Measurements from ENCODE around the gene PSMD13.
"Not testable (repeated sequence)": the region's sequence is repeated elsewhere in the genome, so short reads cannot be mapped to it uniquely, and the experiment has no call there.

The PSMD13 gene

DNA sequence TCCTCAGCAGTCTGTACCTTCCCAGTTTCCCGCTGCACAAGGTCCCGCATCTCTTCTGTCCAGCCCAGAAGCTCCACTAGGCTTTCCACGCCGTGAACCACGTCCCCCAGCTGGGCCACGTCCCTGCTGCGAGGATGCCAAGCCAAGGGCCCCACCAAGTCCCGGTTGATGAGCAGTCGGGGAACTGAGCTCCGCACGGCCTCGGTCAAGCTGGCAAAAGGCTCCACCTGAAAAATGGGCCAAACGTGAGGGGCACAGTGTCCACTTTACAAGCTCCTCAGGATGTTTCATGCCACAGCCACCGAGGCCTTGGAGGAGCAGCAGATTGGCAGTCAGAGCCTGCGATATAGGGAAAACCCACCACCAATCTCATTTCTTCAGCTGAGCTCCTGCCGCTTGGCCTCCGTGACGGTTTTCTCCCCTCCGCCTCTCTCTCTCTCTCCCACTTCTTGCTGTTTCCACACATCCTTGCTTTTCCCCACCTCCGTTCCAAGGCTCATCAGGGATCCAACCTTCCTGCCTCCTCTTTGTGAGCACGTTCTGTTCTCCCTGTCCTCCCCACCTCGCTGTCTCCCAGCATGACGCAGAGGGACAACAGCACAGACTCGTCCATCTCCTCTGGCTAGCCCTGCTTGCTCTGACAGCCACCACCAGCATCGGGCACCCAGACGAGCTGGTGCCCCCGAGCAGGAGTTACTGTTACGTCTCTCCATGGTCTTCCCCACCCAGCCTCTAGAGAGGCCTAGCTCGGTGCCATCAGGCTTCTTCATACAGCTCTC, 17.8 kb upstream of the PSMD13 start:
- no peak overlapping the region for H3K9ac ChIP-seq (ENCODE audit: low read depth, low read length)
- H3K4me1 ChIP-seq (ENCODE audit: insufficient read depth, low read length): no peaks in the 10 kb centered on the region
- H3K9me3 ChIP-seq (ENCODE audit: control insufficient read depth, insufficient read depth, low read length): no peaks in the 10 kb centered on the region
- peaks cover 2% of the 10 kb centered on the region; the same call in 1 of the 2 replicates for H3K36me3 ChIP-seq (ENCODE audit: insufficient read depth, low read length)

DNA sequence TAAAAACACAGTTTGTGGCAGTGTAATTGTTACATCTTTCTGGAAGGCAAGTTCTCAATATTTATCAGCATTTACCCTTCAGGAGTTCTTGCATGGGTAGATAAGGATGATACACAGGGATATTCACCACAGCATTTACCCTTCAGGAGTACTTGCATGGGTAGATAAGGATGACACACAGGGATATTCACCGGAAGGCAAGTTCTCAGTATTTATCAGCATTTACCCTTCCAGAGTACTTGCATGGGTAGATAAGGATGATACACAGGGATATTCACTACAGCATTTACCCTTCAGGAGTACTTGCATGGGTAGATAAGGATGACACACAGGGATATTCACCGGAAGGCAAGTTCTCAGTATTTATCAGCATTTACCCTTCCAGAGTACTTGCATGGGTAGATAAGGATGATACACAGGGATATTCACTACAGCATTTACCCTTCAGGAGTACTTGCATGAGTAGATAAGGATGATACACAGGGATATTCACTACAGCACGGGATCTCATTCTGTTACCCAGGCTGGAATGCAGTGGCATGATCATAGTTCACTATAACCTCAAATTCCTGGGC, 16.0 kb upstream of the PSMD13 start:
- not testable (repeated sequence) for H3K9me3 ChIP-seq (ENCODE audit: control insufficient read depth, insufficient read depth, low read length); H3K9ac ChIP-seq (ENCODE audit: low read depth, low read length); H3K36me3 ChIP-seq (ENCODE audit: insufficient read depth, low read length); H3K4me1 ChIP-seq (ENCODE audit: insufficient read depth, low read length)

DNA sequence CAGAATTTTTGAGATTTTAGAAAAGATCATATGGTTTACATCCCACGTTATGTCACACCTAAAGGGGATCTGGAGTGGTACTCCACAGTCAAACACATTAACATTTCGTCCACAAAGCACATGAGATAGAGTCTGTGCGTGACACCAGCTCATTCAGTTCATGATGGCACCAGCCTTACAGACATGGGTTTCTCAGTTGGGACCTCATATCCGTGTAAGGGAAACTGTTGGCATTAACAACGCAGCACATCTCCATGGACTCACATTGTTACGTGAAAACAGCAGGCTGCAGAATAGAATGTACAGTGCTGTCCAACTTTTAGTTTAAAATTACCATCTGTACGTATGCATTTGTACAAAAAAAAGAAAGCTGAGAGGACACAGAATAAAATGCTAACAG, 15.2 kb upstream of the PSMD13 start:
- no peaks in the 10 kb centered on the region for H3K36me3 ChIP-seq (ENCODE audit: insufficient read depth, low read length)
- no peaks in the 10 kb centered on the region for H3K4me1 ChIP-seq (ENCODE audit: insufficient read depth, low read length)
- no peaks in the 10 kb centered on the region for H3K9me3 ChIP-seq (ENCODE audit: control insufficient read depth, insufficient read depth, low read length)
- H3K9ac ChIP-seq (ENCODE audit: low read depth, low read length): no peak overlapping the region

DNA sequence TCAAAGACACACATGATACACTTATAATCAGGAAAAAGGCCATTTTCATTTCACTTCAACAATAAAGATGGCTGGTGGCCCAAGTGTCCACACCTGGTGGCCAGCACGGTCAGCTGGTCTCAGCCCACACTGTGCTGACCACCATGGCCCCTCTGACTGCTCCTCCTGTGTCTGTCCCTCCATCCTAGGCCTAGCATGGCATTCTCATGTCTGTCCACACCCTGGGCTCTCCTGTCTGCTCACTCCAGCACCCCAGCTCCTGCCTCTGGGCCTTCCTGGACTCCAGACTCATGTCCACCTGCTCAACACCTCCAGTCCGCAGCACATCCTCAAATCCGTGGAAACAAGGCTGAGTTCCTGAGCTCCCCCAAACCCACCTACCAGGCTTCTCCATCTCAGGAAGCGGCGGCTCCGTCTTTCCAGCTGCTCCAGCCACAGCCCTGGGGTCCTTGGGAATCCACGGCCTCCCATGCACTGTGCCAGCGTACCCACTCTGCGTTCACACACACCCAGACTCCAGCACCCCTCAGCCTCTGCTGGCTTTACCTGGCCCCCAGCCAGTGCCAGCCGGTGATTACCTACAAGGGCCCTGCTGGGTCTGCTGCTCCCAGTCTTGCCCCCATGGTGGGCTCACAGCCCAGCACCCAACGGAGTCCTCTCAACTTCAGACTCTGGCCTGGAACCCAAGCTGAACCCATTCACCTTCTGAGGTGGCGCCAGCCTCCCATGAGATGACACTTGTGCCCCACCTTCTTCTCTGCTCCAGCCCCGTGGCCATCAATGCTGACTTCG, 14.6 kb upstream of the PSMD13 start:
- H3K4me1 ChIP-seq (ENCODE audit: insufficient read depth, low read length): no peaks in the 10 kb centered on the region
- no peaks in the 10 kb centered on the region for H3K36me3 ChIP-seq (ENCODE audit: insufficient read depth, low read length)
- no peaks in the 10 kb centered on the region for H3K9me3 ChIP-seq (ENCODE audit: control insufficient read depth, insufficient read depth, low read length)
- no peak overlapping the region for H3K9ac ChIP-seq (ENCODE audit: low read depth, low read length)

DNA sequence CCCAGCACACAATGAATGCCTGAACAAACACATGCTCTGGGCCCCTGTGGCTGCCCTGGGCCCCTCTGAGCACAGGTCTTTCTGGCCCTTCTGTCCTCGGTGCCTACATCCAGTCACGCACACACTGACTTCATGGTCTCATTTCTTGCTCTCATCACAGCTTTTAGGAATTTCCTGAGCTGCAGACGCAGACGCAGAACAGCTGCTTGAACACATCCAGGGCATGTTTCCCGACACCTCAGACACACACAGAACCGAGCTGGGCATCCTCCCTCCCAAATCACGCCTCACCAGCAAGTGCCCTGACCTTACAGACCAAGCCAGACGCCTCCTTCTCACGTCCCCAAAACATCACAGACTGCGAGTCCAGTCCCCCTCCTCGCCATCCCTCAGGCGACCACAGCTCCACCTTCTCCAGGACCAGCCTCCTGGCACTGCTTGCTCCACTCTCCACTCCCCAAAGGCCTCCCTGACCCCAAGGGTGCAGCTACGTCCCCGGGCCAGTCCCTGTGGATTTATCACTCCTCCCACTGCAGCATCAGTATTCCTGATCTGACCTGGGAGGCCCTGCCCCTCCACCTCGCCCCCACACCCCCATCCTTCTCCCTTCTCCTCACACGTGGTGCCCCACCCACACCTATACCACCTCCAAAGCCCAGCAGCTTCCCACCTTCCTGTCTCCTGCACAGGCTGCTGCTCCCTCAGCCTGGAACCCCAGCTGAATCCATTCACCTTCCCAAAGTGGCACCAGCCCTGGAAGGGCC, 13.6 kb upstream of the PSMD13 start:
- Histone ChIP-seq H3K9ac (ENCODE audit: low read depth, low read length) (no peak overlapping the region), H3K4me1 (ENCODE audit: insufficient read depth, low read length) (no peaks in the 10 kb centered on the region), H3K9me3 (ENCODE audit: control insufficient read depth, insufficient read depth, low read length) (no peaks in the 10 kb centered on the region), H3K36me3 (ENCODE audit: insufficient read depth, low read length) (no peaks in the 10 kb centered on the region)

DNA sequence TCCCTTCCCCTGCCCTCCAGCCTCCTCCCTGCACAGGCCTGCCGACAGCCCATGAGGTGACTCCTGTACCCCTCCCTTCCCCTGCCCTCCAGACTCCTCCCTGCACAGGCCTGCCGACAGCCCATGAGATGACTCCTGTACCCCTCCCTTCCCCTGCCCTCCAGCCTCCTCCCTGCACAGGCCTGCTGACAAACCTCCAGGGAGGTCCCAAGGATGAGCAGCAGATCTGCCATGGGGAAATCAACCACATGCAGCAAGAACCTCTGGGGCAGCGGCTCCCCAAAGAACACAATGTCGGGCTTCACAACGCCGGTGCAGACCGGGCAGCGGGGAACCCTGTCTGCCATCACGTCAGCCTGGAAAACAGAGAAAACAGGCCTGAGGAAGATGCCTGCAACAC, 12.9 kb upstream of the PSMD13 start:
- no peaks in the 10 kb centered on the region for H3K9me3 ChIP-seq (ENCODE audit: control insufficient read depth, insufficient read depth, low read length)
- H3K4me1 ChIP-seq (ENCODE audit: insufficient read depth, low read length): no peaks in the 10 kb centered on the region
- H3K36me3 ChIP-seq (ENCODE audit: insufficient read depth, low read length): no peaks in the 10 kb centered on the region
- no peak overlapping the region for H3K9ac ChIP-seq (ENCODE audit: low read depth, low read length)

DNA sequence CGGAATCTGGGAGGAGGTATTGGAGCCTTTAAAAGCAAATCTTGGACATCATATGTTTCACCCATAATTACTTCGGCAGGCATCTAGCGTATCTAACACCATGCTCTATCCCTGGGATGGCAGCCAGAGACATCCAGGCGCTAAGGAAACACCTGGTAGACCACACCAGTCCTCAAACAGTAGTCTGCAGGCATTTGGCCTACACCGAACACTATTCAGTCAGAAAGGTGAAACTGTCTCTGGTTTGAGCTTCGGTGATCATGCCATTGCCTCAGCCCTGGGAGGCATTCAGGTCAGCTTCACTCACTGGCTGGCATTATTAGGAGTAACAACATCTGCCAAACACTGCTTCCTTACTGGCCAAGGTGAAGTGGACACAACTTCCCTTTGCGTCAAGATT, 12.4 kb upstream of the PSMD13 start:
- Histone ChIP-seq H3K4me1 (ENCODE audit: insufficient read depth, low read length) (no peaks in the 10 kb centered on the region), H3K36me3 (ENCODE audit: insufficient read depth, low read length) (no peaks in the 10 kb centered on the region), H3K9ac (ENCODE audit: low read depth, low read length) (no peak overlapping the region), H3K9me3 (ENCODE audit: control insufficient read depth, insufficient read depth, low read length) (no peaks in the 10 kb centered on the region)

DNA sequence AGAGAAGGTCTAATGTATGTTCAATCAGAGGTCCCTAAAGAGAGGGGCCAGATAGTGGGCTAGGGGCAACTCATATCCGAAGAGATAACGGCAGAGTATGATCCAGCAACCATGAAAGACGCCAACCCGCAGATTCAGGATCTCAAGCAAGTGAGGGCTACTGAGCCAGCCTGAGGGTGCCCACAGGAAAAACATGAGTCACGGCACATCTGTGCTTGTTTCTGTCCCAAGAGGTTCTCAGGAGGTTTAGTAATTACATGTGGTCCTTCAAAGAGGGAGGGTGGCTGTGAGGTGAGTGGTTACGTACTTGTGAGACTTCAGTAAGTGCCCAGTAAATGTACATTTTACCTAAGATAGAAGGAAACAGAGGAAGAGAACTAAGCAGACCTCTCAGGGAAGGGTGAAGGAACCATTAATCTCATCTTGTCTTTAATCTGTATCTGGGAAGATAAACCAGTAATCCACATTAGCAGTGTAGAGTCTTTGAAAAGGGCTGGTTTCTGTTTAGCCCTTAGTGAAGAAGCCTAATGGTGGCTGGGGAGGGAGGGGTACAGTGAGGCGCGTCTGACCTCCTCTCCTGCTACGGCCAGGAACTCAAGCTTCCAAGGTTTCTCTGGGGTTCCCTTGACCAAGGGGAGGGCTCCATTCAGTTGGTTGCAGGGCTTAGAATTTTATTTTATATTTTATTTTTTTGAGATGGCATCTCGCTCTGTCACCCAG, 10.9 kb upstream of the PSMD13 start:
- Histone ChIP-seq H3K9ac (ENCODE audit: low read depth, low read length) (no peak overlapping the region), H3K9me3 (ENCODE audit: control insufficient read depth, insufficient read depth, low read length) (no peaks in the 10 kb centered on the region), H3K36me3 (ENCODE audit: insufficient read depth, low read length) (no peaks in the 10 kb centered on the region), H3K4me1 (ENCODE audit: insufficient read depth, low read length) (no peaks in the 10 kb centered on the region)

DNA sequence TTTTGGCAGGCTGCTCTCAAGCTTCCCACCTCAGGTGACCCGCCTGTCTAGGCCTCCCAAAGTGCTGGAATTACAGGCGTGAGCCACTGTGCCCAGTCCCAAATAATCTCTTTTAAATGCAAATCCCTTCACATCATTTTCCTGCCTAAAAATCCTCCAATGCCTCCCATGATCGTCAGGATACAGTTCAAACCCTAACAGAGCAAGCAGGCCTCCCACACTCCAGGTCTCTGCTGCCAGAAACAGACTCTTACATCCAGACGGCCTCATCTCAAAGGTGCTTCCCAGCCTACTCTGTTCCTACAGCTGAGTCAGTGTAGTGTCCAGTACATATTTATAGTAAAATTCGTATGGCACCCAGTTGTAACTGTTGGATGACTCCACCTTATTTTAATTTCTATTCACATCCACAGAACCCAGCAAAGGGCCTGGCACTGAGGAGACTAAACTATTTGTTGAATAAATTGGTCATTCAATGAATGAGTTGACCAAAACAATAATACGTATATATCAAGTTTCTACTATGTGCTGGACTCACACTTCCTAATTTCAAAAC, 8.9 kb upstream of the PSMD13 start:
- Histone ChIP-seq H3K36me3 (ENCODE audit: insufficient read depth, low read length) (no peaks in the 10 kb centered on the region), H3K9me3 (ENCODE audit: control insufficient read depth, insufficient read depth, low read length) (no peaks in the 10 kb centered on the region), H3K9ac (ENCODE audit: low read depth, low read length) (no peak overlapping the region), H3K4me1 (ENCODE audit: insufficient read depth, low read length) (no peaks in the 10 kb centered on the region)

DNA sequence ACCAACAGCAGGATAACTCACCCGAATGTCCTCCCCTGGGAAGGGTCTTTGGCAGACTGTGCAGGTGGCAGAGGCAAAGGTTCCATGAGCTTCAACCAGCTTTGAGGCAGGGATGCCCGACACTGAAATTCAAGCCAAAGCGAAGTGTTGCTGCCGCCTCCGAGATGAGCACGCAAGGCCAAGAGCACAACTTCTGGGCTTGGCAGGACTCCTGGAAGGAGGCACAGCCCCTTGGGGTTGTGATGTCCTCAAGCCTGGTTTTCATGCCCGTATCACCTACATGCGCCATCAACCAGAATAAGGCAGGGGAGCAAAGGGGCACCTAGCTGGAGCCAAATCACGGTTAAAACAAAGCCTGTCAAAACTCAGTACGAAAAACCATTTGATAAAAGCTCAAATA, 6.3 kb upstream of the PSMD13 start:
- Histone ChIP-seq H3K36me3 (ENCODE audit: insufficient read depth, low read length) (no peaks in the 10 kb centered on the region), H3K9ac (ENCODE audit: low read depth, low read length) (no peak overlapping the region), H3K9me3 (ENCODE audit: control insufficient read depth, insufficient read depth, low read length) (no peaks in the 10 kb centered on the region), H3K4me1 (ENCODE audit: insufficient read depth, low read length) (no peaks in the 10 kb centered on the region)

DNA sequence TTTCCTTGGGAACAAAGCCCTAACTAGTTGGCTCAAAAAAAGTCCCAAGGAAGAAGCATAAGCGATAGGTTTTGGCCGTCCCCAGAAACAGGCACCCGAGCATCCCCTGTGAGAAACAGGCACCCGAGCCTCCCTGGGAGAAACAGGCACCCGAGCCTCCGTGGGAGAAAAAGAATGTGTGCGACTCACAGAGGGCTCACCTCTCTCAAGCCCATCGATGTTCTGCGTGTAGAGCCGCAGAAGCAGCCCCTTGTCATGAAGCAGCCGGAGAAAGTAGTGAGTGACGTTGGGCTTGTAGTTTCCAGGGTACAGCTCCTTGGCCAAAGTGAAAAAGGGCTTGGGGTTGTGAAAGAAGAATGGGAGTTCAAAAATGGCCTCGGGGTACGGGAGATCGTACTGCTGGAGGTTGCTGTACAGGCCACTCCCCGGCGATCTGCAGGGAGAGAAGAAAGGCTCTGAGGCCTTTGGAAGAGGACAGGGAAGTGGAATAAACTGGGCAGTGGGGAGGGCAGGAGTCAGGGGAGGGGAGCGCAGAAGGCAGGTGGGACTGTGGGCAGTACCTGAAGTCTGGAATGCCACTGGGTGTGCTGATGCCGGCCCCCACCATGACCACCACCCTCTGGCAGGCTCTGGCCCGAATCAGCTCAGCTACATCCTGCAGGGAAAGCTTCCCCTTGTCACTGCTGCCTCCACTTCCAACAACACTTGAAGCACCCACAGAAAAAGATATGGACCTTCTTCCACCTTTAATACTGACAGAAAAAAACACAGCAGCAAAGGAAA, 3.8 kb upstream of the PSMD13 start:
- H3K36me3 ChIP-seq (ENCODE audit: insufficient read depth, low read length): no peaks in the 10 kb centered on the region
- peaks cover under 1% of the 10 kb centered on the region; the same call in 1 of the 2 replicates for H3K4me1 ChIP-seq (ENCODE audit: insufficient read depth, low read length)
- H3K9ac ChIP-seq (ENCODE audit: low read depth, low read length): no peak overlapping the region
- no peaks in the 10 kb centered on the region for H3K9me3 ChIP-seq (ENCODE audit: control insufficient read depth, insufficient read depth, low read length)

DNA sequence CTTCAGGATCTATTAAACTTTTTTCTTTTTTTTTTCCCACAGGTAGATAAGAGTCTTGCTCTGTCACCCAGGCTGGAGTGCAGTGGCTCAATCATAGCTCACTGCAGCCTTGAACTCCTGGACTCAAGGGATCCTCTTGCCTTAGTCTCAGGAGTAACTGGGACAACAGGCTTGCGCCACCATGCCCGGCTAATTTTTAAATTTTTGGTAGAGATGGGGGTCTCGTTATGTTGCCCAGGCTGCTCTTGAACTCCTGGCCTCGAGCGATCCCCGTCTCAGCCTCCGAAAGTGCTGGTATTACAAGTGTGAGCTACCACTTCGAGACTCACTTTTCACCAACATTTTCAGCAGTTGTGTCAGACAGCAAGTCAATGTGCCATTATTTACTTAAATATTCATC, 1.6 kb upstream of the PSMD13 start:
- Histone ChIP-seq H3K36me3 (ENCODE audit: insufficient read depth, low read length) (peaks cover 4% of the 10 kb centered on the region; the same call in 1 of the 2 replicates), H3K9me3 (ENCODE audit: control insufficient read depth, insufficient read depth, low read length) (no peaks in the 10 kb centered on the region), H3K4me1 (ENCODE audit: insufficient read depth, low read length) (peaks cover 3% of the 10 kb centered on the region; the same call in 1 of the 2 replicates), H3K9ac (ENCODE audit: low read depth, low read length) (peak overlapping the region; percentile 94; the same call in 1 of the 2 replicates)

DNA sequence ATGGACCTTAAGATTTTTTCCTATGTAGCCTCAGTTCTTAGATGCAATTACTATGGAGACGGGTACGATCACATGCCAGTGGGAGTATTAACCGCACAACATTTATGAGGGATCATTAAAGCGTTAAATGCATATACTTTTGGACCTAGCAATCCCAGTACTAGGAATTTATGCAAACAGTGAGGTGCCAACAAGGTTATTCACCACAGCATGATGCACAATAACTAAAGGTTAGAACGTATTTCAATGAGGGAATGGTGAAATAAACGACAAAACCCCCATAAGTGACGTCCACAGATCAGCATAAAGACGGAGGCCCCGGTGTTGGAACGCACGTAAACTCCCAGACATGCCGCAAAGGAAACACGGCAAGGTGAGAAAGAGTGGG, 1.2 kb upstream of the PSMD13 start:
- peaks cover 3% of the 10 kb centered on the region; the same call in 1 of the 2 replicates for H3K4me1 ChIP-seq (ENCODE audit: insufficient read depth, low read length)
- peaks cover 4% of the 10 kb centered on the region; the same call in 1 of the 2 replicates for H3K36me3 ChIP-seq (ENCODE audit: insufficient read depth, low read length)
- peak overlapping the region; percentile 94 for H3K9ac ChIP-seq (ENCODE audit: low read depth, low read length)
- no peaks in the 10 kb centered on the region for H3K9me3 ChIP-seq (ENCODE audit: control insufficient read depth, insufficient read depth, low read length)
